ENCODE measurements around the gene RASGRF1.

- no peak for TF ChIP-seq CTCF (IDR thresholded peaks at IDR 0.05)
- no peak for TF ChIP-seq SIN3A (IDR thresholded peaks at IDR 0.05; ENCODE audit: borderline replicate concordance, insufficient read depth, low read depth, low read length)
- no peak for TF ChIP-seq POLR2AphosphoS5 (IDR thresholded peaks at IDR 0.05; ENCODE audit: low read depth, low read length)
- no peak for TF ChIP-seq REST (IDR thresholded peaks at IDR 0.05; ENCODE audit: insufficient read depth in 1 of 2, low read depth in 2 of 2, low read length in 1 of 2)
Measured at GRCh38 chr15:78976691-78977090, 113.9 kb downstream of the RASGRF1 start.

All from Panc1 (cell line).